ENCODE results near the gene DENND1C. TPM values are rescaled to one million over a fixed set of nuclear protein-coding genes. Genes with fewer than 3 reads are reported as not detected.

Gene DENND1C
- total RNA-seq, 1 experiment from 2014 or later, result 3.5 TPM

Other genes starting within 250 kb of the DENND1C start
- gene MLLT1, start 201.8 kb downstream of the DENND1C start, total RNA-seq (2022), result 60.0 and 63.2 TPM in 2 replicates
- not detected in 2 replicates for gene ACER1, start 148.2 kb downstream of the DENND1C start, total RNA-seq (2022)
- gene CLPP, start 120.3 kb downstream of the DENND1C start, total RNA-seq (2022), result 86.8 and 93.5 TPM in 2 replicates
- 55.5 and 70.0 TPM in 2 replicates for gene ALKBH7, start 109.0 kb downstream of the DENND1C start, total RNA-seq (2022)
- 2.9 and 3.4 TPM in 2 replicates for gene PSPN, start 105.9 kb downstream of the DENND1C start, total RNA-seq (2022)
- gene GTF2F1, start 88.6 kb downstream of the DENND1C start, total RNA-seq (2022), result 66.6 and 77.4 TPM in 2 replicates
- 589 and 610 TPM in 2 replicates for gene KHSRP, start 57.0 kb downstream of the DENND1C start, total RNA-seq (2022)
- gene SLC25A41, start 48.0 kb downstream of the DENND1C start, total RNA-seq (2022), result 0.23 TPM in 1 of 2 replicates, not detected in the other
- 70.5 and 73.5 TPM in 2 replicates for gene SLC25A23, start 22.0 kb downstream of the DENND1C start, total RNA-seq (2022)
- 53.9 and 54.5 TPM in 2 replicates for gene CRB3, start 17.5 kb downstream of the DENND1C start, total RNA-seq (2022)
- 3.8 and 6.0 TPM in 2 replicates for gene TUBB4A, start 20.5 kb upstream of the DENND1C start, total RNA-seq (2022)
- 0.77 and 1.3 TPM in 2 replicates for gene TNFSF9, start 49.2 kb upstream of the DENND1C start, total RNA-seq (2022)
- not detected in 2 replicates for gene CD70, start 109.4 kb upstream of the DENND1C start, total RNA-seq (2022)
- not detected in 2 replicates for gene TNFSF14, start 188.4 kb upstream of the DENND1C start, total RNA-seq (2022)
- gene C3, start 238.9 kb upstream of the DENND1C start, total RNA-seq (2022), result 19.3 and 21.7 TPM in 2 replicates

Data from Caco-2 (cell line).